KMS-11 (cell line): Measurements from ENCODE around the gene FAM131A.

Experiments used
- H2AFZ ChIP-seq: fragments of 200-600 bp; sonication (generic); 2 replicates; pipeline ENCODE4 v1.6.1; 2016; ENCODE audit warnings: antibody characterized with exemption, mixed run types, low read depth
- H3K27ac ChIP-seq: fragments of 200-600 bp; sonication (generic); 2 replicates; pipeline ENCODE4 v1.6.1; 2016; ENCODE audit warnings: mild to moderate bottlenecking, mixed run types
- H3K27me3 ChIP-seq: fragments of 200-600 bp; sonication (generic); 2 replicates; pipeline ENCODE4 v1.6.1; 2017; ENCODE audit warnings: mild to moderate bottlenecking, low read depth, mixed run types, moderate library complexity; ENCODE audit not compliant: insufficient read depth
- H3K36me3 ChIP-seq: fragments of 200-600 bp; sonication (generic); 2 replicates; pipeline ENCODE4 v1.6.1; 2017; ENCODE audit warnings: mild to moderate bottlenecking, mixed run types; ENCODE audit not compliant: insufficient read depth
- H3K4me1 ChIP-seq: fragments of 200-600 bp; sonication (generic); 2 replicates; pipeline ENCODE4 v1.6.1; 2016; ENCODE audit warnings: mild to moderate bottlenecking, low read depth, mixed run types; ENCODE audit not compliant: poor library complexity, severe bottlenecking
- H3K4me2 ChIP-seq: fragments of 200-600 bp; sonication (generic); 2 replicates; pipeline ENCODE4 v1.7.0; 2016; ENCODE audit warnings: mild to moderate bottlenecking, mixed run types
- H3K4me3 ChIP-seq: fragments of 200-600 bp; sonication (generic); IDR thresholded peaks from 2 replicates; pipeline ENCODE4 v1.6.1; 2017; ENCODE audit warnings: low read depth, low read length, mixed read lengths; ENCODE audit not compliant: insufficient read depth
- H3K79me2 ChIP-seq: fragments of 200-600 bp; sonication (generic); 2 replicates; pipeline ENCODE4 v1.6.1; 2016; ENCODE audit warnings: low read depth, mixed run types; ENCODE audit not compliant: insufficient read depth
- H3K9ac ChIP-seq: fragments of 200-600 bp; sonication (generic); 2 replicates; pipeline ENCODE4 v1.6.1; 2016; ENCODE audit warnings: mild to moderate bottlenecking, mixed run types
- H4K20me1 ChIP-seq: fragments of 200-600 bp; sonication (generic); 2 replicates; pipeline ENCODE4 v1.6.1; 2016; ENCODE audit warnings: mild to moderate bottlenecking, mixed run types; ENCODE audit not compliant: insufficient read depth
- TF ChIP-seq, protein P1 (sequence below): fragments of 200-600 bp; sonication (generic); conservative IDR thresholded peaks from 2 replicates; pipeline ENCODE4 v1.6.1; 2017; ENCODE audit warnings: low read depth, mild to moderate bottlenecking, antibody characterized with exemption, low read length, moderate library complexity, mixed read lengths

The FAM131A gene

DNA sequence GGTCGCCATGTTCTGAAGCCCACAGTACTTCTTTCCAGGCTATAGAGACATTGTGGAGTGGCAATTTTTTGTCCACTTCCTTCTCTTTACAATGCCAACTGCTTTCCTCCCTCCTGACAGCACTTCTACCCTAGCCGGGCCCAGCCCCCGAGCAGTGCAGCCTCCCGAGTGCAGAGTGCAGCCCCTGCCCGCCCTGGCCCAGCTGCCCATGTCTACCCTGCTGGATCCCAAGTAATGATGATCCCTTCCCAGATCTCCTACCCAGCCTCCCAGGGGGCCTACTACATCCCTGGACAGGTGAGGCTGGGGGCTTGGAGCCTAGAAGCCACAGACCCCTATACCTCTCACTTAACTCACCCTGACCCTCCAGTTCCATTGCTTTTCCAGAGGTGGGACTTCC is 20.2 kb upstream of the FAM131A start:
- H3K4me3 ChIP-seq: no peak overlapping the region
- peaks cover 72% of the 10 kb centered on the region for H3K79me2 ChIP-seq
- peak overlapping the region; percentile 79 for H3K4me2 ChIP-seq
- H3K9ac ChIP-seq: no peak overlapping the region
- peaks cover 29% of the 10 kb centered on the region; the same call in 1 of the 2 replicates for H3K36me3 ChIP-seq
- H3K27ac ChIP-seq: peak overlapping the region; percentile 11; the same call in 1 of the 2 replicates
- H2AFZ ChIP-seq: no peak overlapping the region
- H4K20me1 ChIP-seq: peaks cover 42% of the 10 kb centered on the region
- no peaks in the 10 kb centered on the region; the same call in 1 of the 2 replicates for H3K27me3 ChIP-seq
- peaks cover 53% of the 10 kb centered on the region for H3K4me1 ChIP-seq
- TF ChIP-seq, protein P1, sequence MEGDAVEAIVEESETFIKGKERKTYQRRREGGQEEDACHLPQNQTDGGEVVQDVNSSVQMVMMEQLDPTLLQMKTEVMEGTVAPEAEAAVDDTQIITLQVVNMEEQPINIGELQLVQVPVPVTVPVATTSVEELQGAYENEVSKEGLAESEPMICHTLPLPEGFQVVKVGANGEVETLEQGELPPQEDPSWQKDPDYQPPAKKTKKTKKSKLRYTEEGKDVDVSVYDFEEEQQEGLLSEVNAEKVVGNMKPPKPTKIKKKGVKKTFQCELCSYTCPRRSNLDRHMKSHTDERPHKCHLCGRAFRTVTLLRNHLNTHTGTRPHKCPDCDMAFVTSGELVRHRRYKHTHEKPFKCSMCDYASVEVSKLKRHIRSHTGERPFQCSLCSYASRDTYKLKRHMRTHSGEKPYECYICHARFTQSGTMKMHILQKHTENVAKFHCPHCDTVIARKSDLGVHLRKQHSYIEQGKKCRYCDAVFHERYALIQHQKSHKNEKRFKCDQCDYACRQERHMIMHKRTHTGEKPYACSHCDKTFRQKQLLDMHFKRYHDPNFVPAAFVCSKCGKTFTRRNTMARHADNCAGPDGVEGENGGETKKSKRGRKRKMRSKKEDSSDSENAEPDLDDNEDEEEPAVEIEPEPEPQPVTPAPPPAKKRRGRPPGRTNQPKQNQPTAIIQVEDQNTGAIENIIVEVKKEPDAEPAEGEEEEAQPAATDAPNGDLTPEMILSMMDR: no peak

DNA sequence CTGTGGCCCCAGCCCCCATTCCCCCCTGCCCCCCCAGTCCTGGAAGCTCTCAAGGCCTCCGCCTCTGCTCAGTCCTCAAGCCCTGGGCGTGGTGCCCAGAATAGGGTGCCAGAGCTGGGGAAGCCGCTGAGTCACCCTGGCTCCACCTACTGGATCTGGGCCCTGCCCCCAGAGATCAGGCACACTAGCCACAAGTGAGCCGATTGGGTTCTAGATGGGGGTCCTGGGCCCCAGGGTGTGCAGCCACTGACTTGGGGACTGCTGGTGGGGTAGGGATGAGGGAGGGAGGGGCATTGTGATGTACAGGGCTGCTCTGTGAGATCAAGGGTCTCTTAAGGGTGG is 17.3 kb upstream of the FAM131A start:
- Histone ChIP-seq H4K20me1 (peaks cover 48% of the 10 kb centered on the region), H3K27me3 (no peaks in the 10 kb centered on the region; the same call in 1 of the 2 replicates), H3K4me2 (peak overlapping the region; percentile 33; the same call in 1 of the 2 replicates), H3K4me3 (no peak overlapping the region), H3K9ac (peak overlapping the region; percentile 38; the same call in 1 of the 2 replicates), H3K36me3 (peaks cover 51% of the 10 kb centered on the region; the same call in 1 of the 2 replicates), H2AFZ (no peak overlapping the region), H3K4me1 (peaks cover 49% of the 10 kb centered on the region), H3K27ac (peak overlapping the region; percentile 63), H3K79me2 (peaks cover 90% of the 10 kb centered on the region)
- TF ChIP-seq, protein P1: no peak

DNA sequence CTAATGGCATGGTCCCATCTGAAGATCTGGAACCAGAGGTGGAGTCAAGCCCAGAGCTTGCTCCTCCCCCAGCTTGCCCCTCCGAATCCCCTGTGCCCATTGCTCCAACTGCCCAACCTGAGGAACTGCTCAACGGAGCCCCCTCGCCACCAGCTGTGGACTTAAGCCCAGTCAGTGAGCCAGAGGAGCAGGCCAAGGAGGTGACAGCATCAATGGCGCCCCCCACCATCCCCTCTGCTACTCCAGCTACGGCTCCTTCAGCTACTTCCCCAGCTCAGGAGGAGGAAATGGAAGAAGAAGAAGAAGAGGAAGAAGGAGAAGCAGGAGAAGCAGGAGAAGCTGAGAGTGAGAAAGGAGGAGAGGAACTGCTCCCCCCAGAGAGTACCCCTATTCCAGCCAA is 15.7 kb upstream of the FAM131A start:
- Histone ChIP-seq H4K20me1 (peaks cover 40% of the 10 kb centered on the region), H3K27me3 (no peaks in the 10 kb centered on the region; the same call in 1 of the 2 replicates), H3K79me2 (peaks cover 90% of the 10 kb centered on the region), H3K4me3 (no peak overlapping the region), H3K9ac (no peak overlapping the region), H3K36me3 (peaks cover 61% of the 10 kb centered on the region; the same call in 1 of the 2 replicates), H3K4me2 (no peak overlapping the region), H2AFZ (no peak overlapping the region), H3K4me1 (peaks cover 41% of the 10 kb centered on the region), H3K27ac (no peak overlapping the region)
- TF ChIP-seq, protein P1: no peak

DNA sequence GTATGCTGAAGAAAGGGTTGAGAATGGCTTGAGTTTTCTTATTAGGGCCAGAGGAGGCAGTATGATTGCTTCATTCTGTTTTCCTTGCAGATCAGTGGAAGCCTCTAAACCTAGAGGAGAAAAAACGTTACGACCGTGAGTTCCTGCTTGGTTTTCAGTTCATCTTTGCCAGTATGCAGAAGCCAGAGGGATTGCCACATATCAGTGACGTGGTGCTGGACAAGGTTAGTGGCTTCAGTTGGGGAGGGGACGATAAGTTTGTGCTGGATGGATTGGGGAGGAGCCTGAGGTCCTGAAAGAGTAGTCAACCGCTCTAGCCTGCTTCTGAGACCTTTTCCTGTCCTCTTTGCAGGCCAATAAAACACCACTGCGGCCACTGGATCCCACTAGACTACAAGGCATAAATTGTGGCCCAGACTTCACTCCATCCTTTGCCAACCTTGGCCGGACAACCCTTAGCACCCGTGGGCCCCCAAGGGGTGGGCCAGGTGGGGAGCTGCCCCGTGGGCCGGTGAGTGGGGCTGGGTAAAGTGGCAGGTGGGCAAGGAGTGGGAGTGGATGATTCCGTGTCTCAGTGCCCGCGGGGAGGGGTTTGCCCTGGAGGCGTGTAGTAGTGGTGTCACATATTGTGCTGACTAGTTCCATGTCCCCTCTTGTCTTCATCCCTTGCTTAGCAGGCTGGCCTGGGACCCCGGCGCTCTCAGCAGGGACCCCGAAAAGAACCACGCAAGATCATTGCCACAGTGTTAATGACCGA is 14.5 kb upstream of the FAM131A start:
- Histone ChIP-seq H3K4me3 (no peak overlapping the region), H3K36me3 (peaks cover 66% of the 10 kb centered on the region; the same call in 1 of the 2 replicates), H3K9ac (no peak overlapping the region), H3K79me2 (peaks cover 78% of the 10 kb centered on the region), H3K4me2 (no peak overlapping the region), H3K27me3 (no peaks in the 10 kb centered on the region; the same call in 1 of the 2 replicates), H3K4me1 (peaks cover 29% of the 10 kb centered on the region), H4K20me1 (peaks cover 28% of the 10 kb centered on the region), H3K27ac (no peak overlapping the region), H2AFZ (no peak overlapping the region)
- TF ChIP-seq, protein P1: no peak
